HG03460 (cell line): ENCODE measurements around the gene OR8G1.
"Not testable (repeated sequence)": the region's sequence is repeated elsewhere in the genome, so short reads cannot be mapped to it uniquely, and the experiment has no call there.

Experiments used
- ATAC-seq: cut with Tn5 transposase; IDR thresholded peaks from one replicate; pipeline ENCODE4 v1.9.1; 2021; ENCODE audit not compliant: unreplicated experiment

Gene OR8G1, protein sequence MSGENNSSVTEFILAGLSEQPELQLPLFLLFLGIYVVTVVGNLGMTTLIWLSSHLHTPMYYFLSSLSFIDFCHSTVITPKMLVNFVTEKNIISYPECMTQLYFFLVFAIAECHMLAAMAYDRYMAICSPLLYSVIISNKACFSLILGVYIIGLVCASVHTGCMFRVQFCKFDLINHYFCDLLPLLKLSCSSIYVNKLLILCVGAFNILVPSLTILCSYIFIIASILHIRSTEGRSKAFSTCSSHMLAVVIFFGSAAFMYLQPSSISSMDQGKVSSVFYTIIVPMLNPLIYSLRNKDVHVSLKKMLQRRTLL

DNA sequence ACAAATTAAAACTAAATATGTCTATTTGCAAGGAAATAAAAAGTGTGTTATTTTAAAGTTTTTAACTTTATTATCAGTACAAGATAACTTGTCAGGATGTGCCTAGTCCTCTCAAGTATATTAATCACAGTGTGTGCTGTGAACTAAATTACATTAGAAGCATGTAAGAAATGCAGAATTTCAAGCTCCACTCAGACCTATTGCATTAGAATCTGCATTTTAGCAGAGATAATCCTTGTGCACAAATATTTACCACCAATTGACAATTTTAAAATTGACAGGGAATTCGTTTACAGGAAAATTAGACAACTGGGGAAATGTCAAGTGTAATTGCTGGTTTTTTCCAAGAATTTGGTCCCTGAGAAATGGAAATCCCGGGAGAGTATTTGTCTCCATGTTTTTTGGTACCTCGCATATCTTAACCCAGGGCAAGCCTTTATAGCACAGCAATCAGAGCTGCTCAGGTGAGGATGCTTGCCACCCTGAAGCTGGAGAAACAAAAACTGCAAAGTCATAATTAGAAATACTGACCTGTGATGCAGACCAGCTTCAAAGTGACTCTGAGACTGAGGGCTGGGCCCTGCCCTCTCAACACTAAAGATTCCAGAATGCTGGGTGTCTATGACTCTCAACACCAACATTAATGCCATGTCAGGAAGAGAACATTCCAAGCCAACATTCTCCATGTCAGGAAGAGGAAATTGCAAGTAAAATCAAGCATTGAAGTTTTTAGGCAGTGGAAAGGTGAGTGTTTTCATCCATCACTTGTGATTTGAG is at the start of gene OR8G1:
Gene OR8G1, plus strand, starts transcription at position 475 of the 777 bp plus-strand sequence. CDS start 8,581 bp downstream, outside the sequence.
- no peak for ATAC-seq

DNA sequence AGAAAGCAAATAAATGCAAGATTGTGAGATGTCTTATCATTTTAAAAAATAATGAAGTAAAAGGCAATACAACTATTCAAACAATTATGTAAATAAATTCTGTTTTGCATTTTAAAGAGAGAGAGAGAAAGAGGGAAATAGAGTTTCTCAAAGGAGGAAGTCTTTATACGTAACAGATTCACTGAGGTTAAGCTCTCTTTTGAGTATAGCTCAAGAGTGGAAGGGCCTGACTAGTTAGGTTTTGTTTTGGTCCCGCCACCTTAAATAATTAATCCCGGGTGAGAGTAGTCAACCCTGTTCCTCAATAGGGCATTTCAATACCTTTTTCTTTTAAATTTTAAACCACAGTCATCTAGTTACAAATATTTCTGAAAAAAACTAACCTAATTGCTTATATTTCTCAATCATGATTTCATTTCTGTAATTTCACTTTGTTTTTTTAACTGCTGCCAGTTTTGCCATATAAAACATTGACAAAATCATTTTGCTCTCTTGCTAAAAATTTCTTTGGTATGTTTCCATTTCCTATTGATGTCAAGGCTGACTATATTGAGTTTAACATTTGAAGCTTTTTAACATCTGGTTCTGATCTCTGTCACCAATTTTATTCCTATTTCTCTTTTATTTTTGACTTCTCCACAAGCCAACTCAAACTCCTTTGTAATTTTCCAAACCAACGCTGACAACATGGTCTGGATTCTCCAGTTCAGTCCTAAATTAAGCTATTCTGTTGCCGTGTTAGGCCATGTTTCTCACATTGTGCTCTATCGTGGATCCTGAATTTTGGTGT is 47.5 kb upstream of the OR8G1 start:
- ATAC-seq, result peak; percentile 73

- peak; percentile 7 for ATAC-seq
These were observed 46.4 kb upstream of the OR8G1 start for GRCh38 chr11:124194293-124195188.

DNA sequence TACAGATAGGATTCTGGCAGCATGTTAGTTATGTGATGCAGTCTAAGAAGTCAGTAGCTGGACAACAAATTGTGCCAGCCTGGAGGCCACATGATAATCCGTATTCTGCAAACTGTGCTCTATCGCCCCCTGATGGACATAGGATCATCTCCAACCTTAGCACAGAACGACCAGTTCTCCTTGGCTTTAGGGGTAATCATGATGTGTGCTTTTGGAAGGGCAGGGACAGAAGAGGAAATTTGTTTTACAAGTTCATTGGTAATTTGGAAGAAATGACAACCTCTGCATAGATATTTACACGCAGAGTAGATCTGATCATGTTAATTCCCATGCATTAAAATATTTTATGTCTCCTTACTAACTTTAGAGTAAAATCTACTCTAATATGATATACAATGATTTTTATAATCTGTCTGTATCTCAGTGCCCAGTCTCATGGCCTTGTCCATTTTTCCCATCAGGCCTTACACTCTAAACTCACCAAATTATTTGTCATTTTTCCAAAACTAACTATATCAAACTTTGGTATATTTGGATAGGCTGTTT is 45.6 kb upstream of the OR8G1 start:
- peak; percentile 75 for ATAC-seq

DNA sequence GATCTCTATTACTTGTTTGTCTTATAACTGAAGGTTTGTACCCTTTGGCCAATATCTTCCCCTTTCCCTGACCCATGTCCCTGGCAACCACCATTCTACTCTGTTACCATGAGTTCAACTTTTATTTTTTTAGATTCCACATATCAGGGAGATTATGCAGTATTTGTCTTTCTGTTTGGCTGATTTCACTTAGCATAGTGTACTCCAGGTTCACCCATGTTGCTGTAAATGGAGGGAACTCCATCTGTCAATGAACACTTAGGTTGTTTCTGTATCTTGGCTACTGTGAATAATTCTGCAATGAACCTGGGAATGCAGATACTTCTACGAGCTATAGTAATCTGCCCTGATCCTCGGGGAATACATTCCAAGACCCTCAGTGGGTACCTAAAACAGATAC is 42.9 kb upstream of the OR8G1 start:
- ATAC-seq, result no peak

DNA sequence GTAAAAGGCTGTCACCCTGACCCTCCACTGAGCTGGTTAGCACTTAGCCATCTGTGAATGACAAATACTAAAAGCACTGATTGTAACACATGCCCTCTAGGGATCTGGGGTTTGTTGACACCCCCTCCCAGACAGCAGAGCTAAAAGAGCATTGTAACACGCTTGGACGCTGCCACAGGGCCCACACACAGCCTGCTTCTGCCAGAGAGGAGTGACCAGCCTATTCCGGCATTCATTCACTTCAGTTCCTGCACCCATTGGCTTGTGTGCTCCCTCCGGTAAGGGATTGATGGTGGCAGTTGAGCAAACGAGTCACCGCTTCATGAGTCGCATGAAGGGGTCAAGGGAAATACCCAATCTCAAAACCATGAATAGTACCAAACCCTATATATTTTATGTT is 42.0 kb upstream of the OR8G1 start:
- ATAC-seq, result no peak

DNA sequence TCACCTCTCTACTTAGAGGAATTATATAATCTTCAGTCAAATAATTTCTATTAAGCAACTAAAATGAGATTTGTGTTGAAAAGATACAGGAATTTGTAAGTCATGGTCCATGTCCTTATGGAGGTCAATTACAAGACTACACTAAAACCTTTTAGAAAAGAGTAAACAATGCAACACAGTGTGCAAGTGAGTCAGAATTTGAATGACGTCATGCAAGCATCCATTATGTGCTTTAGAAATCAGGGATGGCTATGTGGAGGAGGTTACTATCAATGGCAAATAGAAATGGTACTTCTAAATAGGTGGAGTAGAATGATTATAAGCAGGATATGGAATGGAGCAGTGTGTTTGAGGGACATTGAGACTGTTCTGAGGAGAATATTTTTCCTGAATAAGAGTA is 41.2 kb upstream of the OR8G1 start:
- no peak for ATAC-seq

DNA sequence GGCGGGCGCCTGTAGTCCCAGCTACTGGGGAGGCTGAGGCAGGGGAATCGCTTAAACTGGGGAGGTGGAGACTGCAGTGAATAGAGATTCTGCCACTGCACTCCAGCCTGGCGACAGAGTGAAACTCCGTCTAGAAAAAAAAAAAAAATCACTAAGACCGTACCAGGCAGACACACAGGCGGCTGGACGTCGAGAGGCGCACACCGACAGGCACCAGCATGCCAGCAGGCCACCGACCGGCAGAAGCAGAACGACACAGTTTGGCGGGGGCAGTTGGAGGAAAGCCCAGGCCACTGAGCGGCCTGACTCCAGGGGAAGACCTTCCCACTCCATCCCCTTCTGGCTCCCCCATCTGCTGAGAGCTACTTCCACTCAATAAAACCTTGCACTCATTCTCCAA is 40.2 kb upstream of the OR8G1 start:
- no peak for ATAC-seq

GRCh38 chr11:124202951-124203350 is 37.9 kb upstream of the OR8G1 start:
- ATAC-seq, result no peak

GRCh38 chr11:124204008-124204407 is 36.9 kb upstream of the OR8G1 start:
- no peak for ATAC-seq

DNA sequence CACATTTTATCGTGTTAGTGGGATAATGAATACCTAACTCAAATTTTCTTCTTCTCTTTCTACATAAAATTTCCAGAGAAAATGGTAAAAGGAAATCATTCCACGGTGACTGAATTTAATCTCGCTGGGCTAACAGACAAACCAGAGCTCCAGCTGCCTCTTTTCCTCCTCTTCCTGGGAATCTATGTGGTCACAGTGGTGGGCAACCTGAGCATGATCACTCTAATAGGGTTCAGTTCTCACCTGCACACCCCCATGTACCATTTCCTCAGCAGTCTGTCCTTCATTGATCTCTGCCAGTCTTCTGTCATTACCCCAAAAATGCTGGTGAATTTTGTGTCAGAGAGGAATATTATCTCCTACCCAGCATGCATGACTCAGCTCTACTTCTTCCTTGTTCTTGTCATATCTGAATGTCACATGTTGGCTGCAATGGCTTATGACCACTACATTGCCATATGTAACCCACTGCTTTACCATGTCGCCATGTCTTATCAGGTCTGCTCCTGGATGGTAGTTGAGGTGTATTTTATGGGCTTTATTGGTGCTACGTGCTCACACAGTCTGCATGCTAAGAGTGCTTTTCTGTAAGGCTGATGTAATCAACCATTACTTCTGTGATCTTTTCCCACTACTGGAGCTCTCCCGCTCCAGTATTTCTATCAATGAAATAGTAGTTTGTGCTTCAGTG is 33.6 kb upstream of the OR8G1 start:
- ATAC-seq, result no peak

DNA sequence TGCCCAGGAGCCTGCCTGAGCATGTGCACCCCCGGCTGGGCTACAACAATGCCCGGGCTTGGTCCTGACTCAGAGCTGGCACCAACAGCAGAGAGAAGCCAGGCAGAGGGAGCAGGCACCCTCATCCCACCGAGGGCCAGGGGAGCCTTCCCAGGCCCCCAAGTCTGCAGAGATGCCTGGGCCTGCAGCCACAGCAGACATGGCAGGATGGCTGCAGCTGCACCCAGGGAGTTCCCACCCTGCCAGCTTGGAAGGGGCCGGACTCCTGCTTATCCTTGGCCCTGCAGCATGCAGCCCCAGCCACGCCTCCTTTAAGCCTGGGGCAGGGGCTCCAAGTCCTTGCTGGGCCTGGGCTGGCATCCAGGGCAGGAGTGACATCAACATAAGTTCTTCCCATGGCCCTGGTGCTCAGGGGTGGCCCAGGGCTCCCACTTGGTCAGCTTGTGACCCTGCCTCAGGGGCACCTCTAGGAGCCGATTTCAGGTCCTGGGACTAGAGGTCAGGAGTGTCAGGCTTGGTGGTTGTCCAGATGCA is 31.0 kb upstream of the OR8G1 start:
- ATAC-seq, result no peak

DNA sequence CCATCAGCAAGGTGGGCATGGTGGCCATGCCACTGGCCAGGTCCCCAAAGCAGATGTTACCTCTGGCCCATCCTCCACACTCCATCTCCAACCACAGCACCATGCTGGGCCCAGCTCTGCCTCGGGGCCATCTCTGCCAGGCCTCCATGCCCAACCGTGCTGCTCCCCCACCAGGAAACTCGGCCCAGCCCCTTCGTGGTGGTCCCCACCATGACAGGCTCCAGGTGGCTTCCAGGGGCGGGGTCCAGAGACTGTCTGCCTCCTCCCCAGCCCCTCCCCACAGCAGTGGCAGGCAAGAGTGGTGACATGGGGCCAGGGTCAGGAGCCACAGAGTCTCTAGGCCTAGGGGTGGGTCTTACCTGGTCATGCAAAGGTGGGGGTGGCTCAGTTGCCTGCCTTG is 30.5 kb upstream of the OR8G1 start:
- ATAC-seq, result no peak

- no peak for ATAC-seq
These were observed 29.6 kb upstream of the OR8G1 start for GRCh38 chr11:124211321-124211720.

- no peak for ATAC-seq
These were observed 26.9 kb upstream of the OR8G1 start for GRCh38 chr11:124214027-124214426.

DNA sequence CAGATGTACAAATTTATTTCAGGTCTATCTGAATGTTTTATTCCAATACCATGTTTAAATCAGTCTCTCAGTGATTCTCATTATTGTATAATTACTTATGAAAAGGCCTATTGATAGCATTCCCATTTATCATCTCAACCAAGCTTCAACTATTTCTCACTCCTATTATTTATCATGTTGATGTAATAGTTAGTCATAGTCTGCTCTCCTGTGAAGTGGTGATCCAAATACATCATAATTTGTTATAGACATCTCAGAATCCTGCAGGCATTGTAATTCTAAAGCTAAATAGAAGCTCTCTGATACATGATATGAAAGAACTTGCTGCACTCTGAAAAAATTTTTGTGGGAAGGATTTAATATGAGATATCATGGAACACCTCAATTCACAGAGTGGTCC is 21.8 kb upstream of the OR8G1 start:
- ATAC-seq, result no peak

GRCh38 chr11:124222407-124222806 is 18.5 kb upstream of the OR8G1 start:
- no peak for ATAC-seq

- ATAC-seq, result not testable (repeated sequence)
These were observed 16.1 kb upstream of the OR8G1 start for GRCh38 chr11:124224618-124225423.

DNA sequence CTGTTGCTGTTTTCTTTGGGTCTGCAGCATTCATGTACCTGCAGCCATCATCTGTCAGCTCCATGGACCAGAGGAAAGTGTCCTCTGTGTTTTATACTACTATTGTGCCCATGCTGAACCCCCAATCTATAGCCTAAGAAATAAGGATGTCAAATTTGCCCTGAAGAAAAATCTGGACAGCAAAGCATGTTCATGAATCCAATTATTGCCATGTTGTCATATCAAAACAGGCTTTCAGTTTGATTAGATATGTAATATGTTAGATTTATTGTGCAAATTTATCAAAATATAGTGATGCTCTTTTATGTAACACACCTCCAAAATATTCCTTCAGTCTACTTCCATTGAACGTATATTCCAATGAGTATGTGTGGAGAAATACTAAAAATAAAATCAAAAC is 15.4 kb upstream of the OR8G1 start:
- ATAC-seq, result no peak
